Measurements from ENCODE around the gene MALL. TPM values are rescaled to one million over a fixed set of nuclear protein-coding genes. Genes with fewer than 3 reads are reported as not detected.
"Not testable (repeated sequence)": the region's sequence is repeated elsewhere in the genome, so short reads cannot be mapped to it uniquely, and the experiment has no call there.

MALL gene
- total and polyA plus RNA-seq, 4 experiments from 2014 or later: not detected

- H3K4me3 Mint-ChIP-seq; H3K36me3 ChIP-seq (ENCODE audit: insufficient read depth, low read length); DNase-seq; intact Hi-C loops (cut with micrococcal nuclease); H3K27me3 ChIP-seq (ENCODE audit: insufficient read depth, low read length); H3K4me1 ChIP-seq (ENCODE audit: insufficient read depth, low read length); H3K4me3 ChIP-seq (ENCODE audit: low read length in 2 of 2); H3K4me1 Mint-ChIP-seq; H3K27me3 Mint-ChIP-seq; CTCF ChIA-PET (ENCODE audit: partially characterized antibody); H3K9me3 ChIP-seq (ENCODE audit: control insufficient read depth in 1 of 2, low read length in 2 of 2); H3K36me3 Mint-ChIP-seq; POLR2A ChIA-PET (ENCODE audit: partially characterized antibody); H3K27ac ChIP-seq (ENCODE audit: low read depth, low read length); H3K27ac Mint-ChIP-seq; H3K9me3 Mint-ChIP-seq: not testable (repeated sequence)
Observed at GRCh38 chr2:110062332-110062731, 53.3 kb downstream of the MALL start.

DNA sequence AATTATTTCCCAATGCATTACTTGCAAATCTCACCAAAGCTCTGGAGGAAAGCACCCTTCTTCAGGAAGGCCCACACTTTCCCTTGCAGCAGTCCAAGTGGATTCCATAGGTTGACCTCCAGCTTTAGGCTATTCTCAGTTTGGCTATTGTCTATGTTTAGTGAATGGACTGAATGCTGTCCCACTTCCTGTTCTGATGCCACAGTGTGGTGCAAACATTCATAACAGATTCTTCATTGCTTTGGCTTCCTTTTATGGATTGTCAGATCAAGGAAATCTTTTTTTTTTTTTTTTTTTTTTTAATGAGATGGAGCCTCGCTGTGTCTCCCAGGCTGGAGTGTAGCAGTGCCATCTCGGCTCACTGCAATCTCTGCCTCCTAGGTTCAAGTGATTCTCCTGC is 55.1 kb downstream of the MALL start:
- CTCF ChIA-PET (ENCODE audit: partially characterized antibody); H3K4me1 Mint-ChIP-seq; H3K27ac ChIP-seq (ENCODE audit: low read depth, low read length); intact Hi-C loops (cut with micrococcal nuclease); POLR2A ChIA-PET (ENCODE audit: partially characterized antibody); H3K36me3 Mint-ChIP-seq; H3K27me3 Mint-ChIP-seq; H3K4me3 ChIP-seq (ENCODE audit: low read length in 2 of 2); H3K4me3 Mint-ChIP-seq; H3K36me3 ChIP-seq (ENCODE audit: insufficient read depth, low read length); H3K27ac Mint-ChIP-seq; H3K27me3 ChIP-seq (ENCODE audit: insufficient read depth, low read length); H3K4me1 ChIP-seq (ENCODE audit: insufficient read depth, low read length); H3K9me3 Mint-ChIP-seq; DNase-seq; H3K9me3 ChIP-seq (ENCODE audit: control insufficient read depth in 1 of 2, low read length in 2 of 2): not testable (repeated sequence)

DNA sequence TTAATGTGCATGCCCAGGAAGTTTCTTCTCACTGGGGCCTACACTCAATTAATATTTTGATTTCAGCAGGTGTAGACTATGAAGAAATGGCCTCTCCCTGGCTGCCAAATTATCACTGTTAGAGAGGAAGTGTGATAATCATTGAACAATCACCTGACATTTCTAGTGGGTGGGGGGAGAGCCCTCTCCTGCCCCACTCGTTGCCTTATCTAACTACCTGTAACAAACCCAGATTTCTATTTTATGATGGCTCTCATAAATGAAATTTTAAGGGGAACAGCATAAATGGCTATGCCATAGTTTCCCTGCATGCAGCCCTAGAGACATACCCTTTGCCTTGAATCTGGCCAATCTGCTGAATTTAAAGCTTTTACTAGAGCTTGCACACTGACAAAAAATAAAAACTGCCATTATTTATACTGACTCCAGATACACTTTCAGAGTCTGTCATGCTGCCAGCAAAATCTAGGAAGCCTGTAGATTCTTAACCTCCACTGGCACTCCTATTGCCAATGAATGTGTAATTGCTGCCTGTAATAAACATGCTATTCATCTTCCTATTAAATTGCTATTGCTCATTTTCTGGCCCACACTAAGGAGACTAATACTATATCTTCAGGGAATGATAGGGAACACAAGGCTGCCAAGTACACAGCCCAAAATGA is 55.8 kb downstream of the MALL start:
- H3K27me3 Mint-ChIP-seq: not testable (repeated sequence)

DNA sequence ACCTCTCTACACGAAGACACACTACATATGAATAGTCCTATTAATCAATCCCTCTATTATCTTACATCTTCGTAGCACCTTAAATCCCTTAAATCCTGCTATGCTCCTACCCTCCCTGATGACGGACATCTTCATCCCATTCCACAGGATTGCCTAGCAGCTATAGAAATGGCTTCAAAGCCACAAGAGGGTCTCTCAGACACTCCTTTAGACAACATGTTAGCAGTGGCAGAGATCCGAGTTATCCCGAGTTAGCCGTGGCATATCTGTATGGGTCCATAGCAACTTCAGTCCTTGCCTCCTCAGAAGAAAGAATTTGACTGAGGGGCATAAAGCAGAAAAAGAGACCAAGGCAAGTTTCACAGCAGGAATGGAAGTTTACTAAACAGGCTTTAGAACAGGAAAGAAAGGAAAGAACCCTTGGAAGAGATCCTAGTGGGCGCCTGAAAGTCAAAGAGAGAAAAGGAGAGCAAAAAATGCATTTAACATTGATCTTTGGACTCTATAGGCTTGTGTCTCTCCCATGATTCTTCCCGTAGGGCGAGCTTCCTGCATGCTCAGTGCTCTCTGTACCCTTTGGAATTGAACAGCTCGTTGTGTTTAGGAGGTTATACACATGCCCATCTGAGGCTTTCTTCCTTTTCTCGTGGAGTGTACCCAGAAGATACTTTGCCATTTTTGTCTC is 56.5 kb downstream of the MALL start:
- H3K4me3 ChIP-seq (ENCODE audit: low read length in 2 of 2); H3K4me1 ChIP-seq (ENCODE audit: insufficient read depth, low read length); H3K27me3 Mint-ChIP-seq; H3K4me3 Mint-ChIP-seq; POLR2A ChIA-PET (ENCODE audit: partially characterized antibody); H3K9me3 Mint-ChIP-seq; intact Hi-C loops (cut with micrococcal nuclease); H3K27ac ChIP-seq (ENCODE audit: low read depth, low read length); H3K4me1 Mint-ChIP-seq; H3K36me3 ChIP-seq (ENCODE audit: insufficient read depth, low read length); H3K27me3 ChIP-seq (ENCODE audit: insufficient read depth, low read length); CTCF ChIA-PET (ENCODE audit: partially characterized antibody); H3K9me3 ChIP-seq (ENCODE audit: control insufficient read depth in 1 of 2, low read length in 2 of 2); H3K36me3 Mint-ChIP-seq; DNase-seq; H3K27ac Mint-ChIP-seq: not testable (repeated sequence)

More for the DNA sequence above, 55.8 kb downstream of the MALL start:
- H3K4me3 ChIP-seq (ENCODE audit: low read length in 2 of 2); H3K27ac Mint-ChIP-seq; H3K4me1 Mint-ChIP-seq; CTCF ChIA-PET (ENCODE audit: partially characterized antibody); H3K4me1 ChIP-seq (ENCODE audit: insufficient read depth, low read length); H3K9me3 ChIP-seq (ENCODE audit: control insufficient read depth in 1 of 2, low read length in 2 of 2); H3K27me3 ChIP-seq (ENCODE audit: insufficient read depth, low read length); intact Hi-C loops (cut with micrococcal nuclease); H3K36me3 ChIP-seq (ENCODE audit: insufficient read depth, low read length); H3K4me3 Mint-ChIP-seq; DNase-seq; H3K9me3 Mint-ChIP-seq; H3K36me3 Mint-ChIP-seq; H3K27ac ChIP-seq (ENCODE audit: low read depth, low read length); POLR2A ChIA-PET (ENCODE audit: partially characterized antibody): not testable (repeated sequence)

DNA sequence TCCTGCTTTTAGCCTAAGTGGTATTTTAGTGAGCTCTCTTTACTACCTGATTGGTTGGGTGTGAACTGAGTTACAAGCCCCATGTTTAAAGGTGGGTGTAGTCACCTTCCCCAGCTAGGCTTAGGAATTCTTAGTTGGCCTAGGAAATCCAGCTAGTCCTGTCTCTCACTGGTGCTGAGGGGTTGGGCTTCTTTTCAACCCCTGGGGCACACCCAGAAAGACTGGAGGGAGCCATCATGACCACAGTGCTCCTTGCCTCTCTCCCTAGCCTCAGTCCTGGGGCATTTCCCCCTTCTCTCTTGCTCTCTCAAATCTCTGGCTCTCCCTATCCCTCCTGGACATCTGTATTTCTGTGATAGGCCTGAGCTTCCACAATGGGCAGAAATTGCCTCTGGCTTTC is 57.6 kb downstream of the MALL start:
- H3K4me3 ChIP-seq (ENCODE audit: low read length in 2 of 2); CTCF ChIA-PET (ENCODE audit: partially characterized antibody); H3K27me3 ChIP-seq (ENCODE audit: insufficient read depth, low read length); H3K27ac ChIP-seq (ENCODE audit: low read depth, low read length); H3K36me3 ChIP-seq (ENCODE audit: insufficient read depth, low read length); H3K9me3 ChIP-seq (ENCODE audit: control insufficient read depth in 1 of 2, low read length in 2 of 2); H3K4me3 Mint-ChIP-seq; H3K27me3 Mint-ChIP-seq; H3K9me3 Mint-ChIP-seq; DNase-seq; H3K36me3 Mint-ChIP-seq; H3K4me1 ChIP-seq (ENCODE audit: insufficient read depth, low read length); intact Hi-C loops (cut with micrococcal nuclease); H3K4me1 Mint-ChIP-seq; H3K27ac Mint-ChIP-seq; POLR2A ChIA-PET (ENCODE audit: partially characterized antibody): not testable (repeated sequence)

GRCh38 chr2:110055819-110056408 is 59.7 kb downstream of the MALL start:
- H3K4me1 ChIP-seq (ENCODE audit: insufficient read depth, low read length); H3K27ac Mint-ChIP-seq; H3K4me3 Mint-ChIP-seq; POLR2A ChIA-PET (ENCODE audit: partially characterized antibody); H3K27me3 Mint-ChIP-seq; H3K9me3 ChIP-seq (ENCODE audit: control insufficient read depth in 1 of 2, low read length in 2 of 2); DNase-seq; intact Hi-C loops (cut with micrococcal nuclease); H3K36me3 Mint-ChIP-seq; H3K27ac ChIP-seq (ENCODE audit: low read depth, low read length); H3K36me3 ChIP-seq (ENCODE audit: insufficient read depth, low read length); H3K27me3 ChIP-seq (ENCODE audit: insufficient read depth, low read length); H3K4me1 Mint-ChIP-seq; H3K4me3 ChIP-seq (ENCODE audit: low read length in 2 of 2); CTCF ChIA-PET (ENCODE audit: partially characterized antibody); H3K9me3 Mint-ChIP-seq: not testable (repeated sequence)

DNA sequence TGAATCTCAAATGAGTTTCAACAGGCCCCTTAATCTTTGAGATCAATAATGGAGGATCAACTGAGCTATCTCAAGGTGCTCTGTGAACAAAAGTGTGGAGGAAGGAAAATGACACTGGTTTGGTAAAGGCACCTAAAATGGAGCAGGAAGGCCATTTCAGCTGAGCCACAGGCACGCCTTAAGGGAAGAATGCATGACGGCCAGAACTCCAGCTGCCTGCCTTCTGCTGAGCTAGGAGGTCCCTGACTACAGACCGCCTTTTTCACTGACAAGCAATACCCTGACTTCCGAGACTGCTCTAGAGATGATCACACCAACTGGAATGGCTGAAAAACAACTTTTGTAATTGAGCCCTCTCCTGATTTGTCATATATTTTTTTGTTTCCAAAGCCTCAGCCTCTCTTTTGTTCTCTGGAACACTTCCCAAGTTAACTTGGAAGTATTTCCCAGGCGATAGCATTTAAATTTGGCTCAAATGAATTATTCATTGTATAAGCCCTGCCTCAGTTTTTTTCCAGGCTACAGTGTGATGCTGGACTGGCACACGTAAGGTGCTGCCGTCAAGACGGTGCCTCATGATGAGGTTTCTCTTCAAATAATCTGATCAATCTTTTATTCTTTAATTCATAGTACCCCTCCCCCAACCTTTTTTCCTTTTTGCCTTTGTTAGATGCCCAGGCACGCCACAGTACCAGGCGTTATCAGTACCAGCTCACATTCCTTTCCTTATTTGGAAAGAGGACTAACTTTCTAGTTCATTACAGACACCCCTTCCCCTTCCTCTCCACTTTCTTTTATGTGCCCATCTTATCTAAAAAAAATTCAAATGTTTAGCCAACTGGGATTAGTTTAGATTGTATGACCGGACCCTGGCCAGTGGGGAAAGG is 60.9 kb downstream of the MALL start:
- H3K4me1 Mint-ChIP-seq; H3K36me3 ChIP-seq (ENCODE audit: insufficient read depth, low read length); DNase-seq; H3K9me3 ChIP-seq (ENCODE audit: control insufficient read depth in 1 of 2, low read length in 2 of 2); H3K27ac ChIP-seq (ENCODE audit: low read depth, low read length); H3K27me3 Mint-ChIP-seq; H3K36me3 Mint-ChIP-seq; H3K27ac Mint-ChIP-seq; H3K4me3 Mint-ChIP-seq; POLR2A ChIA-PET (ENCODE audit: partially characterized antibody); intact Hi-C loops (cut with micrococcal nuclease); H3K4me3 ChIP-seq (ENCODE audit: low read length in 2 of 2); H3K4me1 ChIP-seq (ENCODE audit: insufficient read depth, low read length); CTCF ChIA-PET (ENCODE audit: partially characterized antibody); H3K27me3 ChIP-seq (ENCODE audit: insufficient read depth, low read length); H3K9me3 Mint-ChIP-seq: not testable (repeated sequence)

Measured in CD4-positive, alpha-beta memory T cell (primary cell).